K562 (cell line): ENCODE results near the gene SLC12A9. TPM values are rescaled to one million over a fixed set of nuclear protein-coding genes. Genes with fewer than 3 reads are reported as not detected.
A peak's percentile ranks its signal among the peaks of the same experiment; 100 is the strongest.

Experiments used
- CBFA2T2 ChIP-seq: fragments of 450-650 bp; conservative IDR thresholded peaks from 2 replicates; pipeline ENCODE4 v1.6.1; 2017; ENCODE audit warnings: mild to moderate bottlenecking
- COPS2 ChIP-seq: fragments of 450-650 bp; conservative IDR thresholded peaks from 2 replicates; pipeline ENCODE4 v1.6.1; 2016; ENCODE audit warnings: mild to moderate bottlenecking, moderate library complexity
- FOXJ3 ChIP-seq: sonication (generic); formaldehyde crosslinking; IDR thresholded peaks from 2 replicates; pipeline ENCODE4 v1.4.0; 2020; ENCODE audit warnings: mild to moderate bottlenecking, missing genetic modification reagents
- FOXP1 ChIP-seq: sonication (generic); formaldehyde crosslinking; IDR thresholded peaks from 2 replicates; pipeline ENCODE4 v1.8.0; 2022; ENCODE audit warnings: mild to moderate bottlenecking, missing genetic modification reagents
- ILK ChIP-seq: fragments of 450-650 bp; IDR thresholded peaks from 2 replicates; pipeline ENCODE4 v1.6.1; 2016; ENCODE audit warnings: missing genetic modification characterization, low read depth, mild to moderate bottlenecking, missing compliant biosample characterization, moderate library complexity, borderline replicate concordance
- POLR3A ChIP-seq: IDR thresholded peaks from 2 replicates; pipeline ENCODE4 v1.6.1; 2011; ENCODE audit warnings: borderline replicate concordance, mild to moderate bottlenecking, moderate library complexity; ENCODE audit not compliant: insufficient read length, insufficient read depth; ENCODE audit errors: extremely low read depth
- SRF ChIP-seq, 2 experiments: fragments of 250-450, 450-650 bp in 1 of 2; sonication (Bioruptor Pico) in 1 of 2; sonication (generic) in 1 of 2; formaldehyde crosslinking; IDR thresholded peaks; 2 replicates each; pipeline versions ENCODE4 v1.5.0 to v1.5.1; 2020 to 2022; ENCODE audit warnings: mild to moderate bottlenecking in 1 of 2, missing genetic modification reagents in 1 of 2
- TEAD4 ChIP-seq, 2 experiments: sonication (generic) in 1 of 2; formaldehyde crosslinking in 1 of 2; IDR thresholded peaks; 2 replicates each; pipeline versions ENCODE4 v1.6.1 to v1.8.0; 2012 to 2022; ENCODE audit warnings: borderline replicate concordance in 1 of 2, inconsistent platforms in 1 of 2, low read length in 1 of 2, mild to moderate bottlenecking in 1 of 2, missing genetic modification reagents in 1 of 2
- ZNF12 ChIP-seq: sonication (generic); formaldehyde crosslinking; IDR thresholded peaks from 2 replicates; pipeline ENCODE4 v1.4.0; 2020; ENCODE audit warnings: mild to moderate bottlenecking, missing genetic modification reagents
- ZNF217 ChIP-seq: sonication (generic); formaldehyde crosslinking; IDR thresholded peaks from 2 replicates; pipeline ENCODE4 v1.8.0; 2022; ENCODE audit warnings: mild to moderate bottlenecking, missing genetic modification reagents
- ZNF408 ChIP-seq: fragments of 250-450 bp; sonication (Bioruptor Pico); IDR thresholded peaks from 2 replicates; pipeline ENCODE4 v1.4.0; 2020; ENCODE audit warnings: low read depth, mild to moderate bottlenecking, moderate library complexity
- ZNF589 ChIP-seq: fragments of 200-800 bp; sonication (Bioruptor generic); IDR thresholded peaks from 2 replicates; pipeline ENCODE4 v1.6.1; 2016; ENCODE audit warnings: low read depth, missing genetic modification characterization, missing compliant biosample characterization
- ZNF707 ChIP-seq: fragments of 250-450 bp; sonication (Bioruptor Pico); conservative IDR thresholded peaks from 2 replicates; pipeline ENCODE4 v1.8.0; 2022; ENCODE audit warnings: inconsistent platforms, mild to moderate bottlenecking, moderate library complexity
- polyA plus RNA-seq, 8 experiments: library from polyadenylated mRNA; depleted of rRNA in 4 of 8; stranded (reverse) in 5 of 8; unstranded in 3 of 8; fragments of >200 nt; fragmentation: Nextera tagmentation in 2 of 8; fragmentation: Illumina TruSeq in 1 of 8; extraction: Ambion mirVana in 2 of 8; extraction: Trizol in 1 of 8; gene quantifications; 2 replicates each; pipeline versions ENCODE4 v1.2.1 to v1.2.3, GENCODE V29; 2011 to 2014; ENCODE audit warnings: inconsistent platforms in 1 of 8, missing spikeins in 1 of 8
- total RNA-seq, 7 experiments: library from RNA; depleted of rRNA in 6 of 7; stranded (reverse); fragments of >200 nt in 6 of 7; fragmentation: Illumina TruSeq in 2 of 7; extraction: Trizol in 2 of 7; gene quantifications; 2 replicates each; pipeline versions ENCODE4 v1.2.1 to v1.2.3, GENCODE V29; 2011 to 2021; ENCODE audit warnings: low replicate concordance in 1 of 7
- TF ChIP-seq, protein P1 (sequence below): fragments of 450-650 bp; IDR thresholded peaks from 2 replicates; pipeline ENCODE4 v1.6.1; 2017; ENCODE audit warnings: mild to moderate bottlenecking, moderate library complexity
- TF ChIP-seq, protein P2 (sequence below): sonication (generic); formaldehyde crosslinking; IDR thresholded peaks from 2 replicates; pipeline ENCODE4 v1.8.0; 2022; ENCODE audit warnings: mild to moderate bottlenecking, missing genetic modification reagents
- TF ChIP-seq, protein P3 (sequence below): fragments of 250-450 bp; sonication (Bioruptor Pico); IDR thresholded peaks from 2 replicates; pipeline ENCODE4 v1.4.0; 2020
- TF ChIP-seq, protein P4 (sequence below): fragments of 150-350 bp; conservative IDR thresholded peaks from 2 replicates; pipeline ENCODE4 v1.6.1; 2014; ENCODE audit warnings: low read length
- TF ChIP-seq, protein P5 (sequence below): sonication (generic); formaldehyde crosslinking; IDR thresholded peaks from 2 replicates; pipeline ENCODE4 v1.8.0; 2022; ENCODE audit warnings: missing genetic modification reagents, mild to moderate bottlenecking, moderate library complexity, borderline replicate concordance
- TF ChIP-seq, protein P6 (sequence below): sonication (generic); formaldehyde crosslinking; IDR thresholded peaks from 2 replicates; pipeline ENCODE4 v1.8.0; 2022; ENCODE audit warnings: missing genetic modification reagents, mild to moderate bottlenecking, borderline replicate concordance

The SLC12A9 gene
- total and polyA plus RNA-seq, 9 of the 15 experiments (the other 6 are each of a cell fraction or from before 2014, with no cell fraction given) = 0.06 to 20.2 (median 10.7) TPM

DNA sequence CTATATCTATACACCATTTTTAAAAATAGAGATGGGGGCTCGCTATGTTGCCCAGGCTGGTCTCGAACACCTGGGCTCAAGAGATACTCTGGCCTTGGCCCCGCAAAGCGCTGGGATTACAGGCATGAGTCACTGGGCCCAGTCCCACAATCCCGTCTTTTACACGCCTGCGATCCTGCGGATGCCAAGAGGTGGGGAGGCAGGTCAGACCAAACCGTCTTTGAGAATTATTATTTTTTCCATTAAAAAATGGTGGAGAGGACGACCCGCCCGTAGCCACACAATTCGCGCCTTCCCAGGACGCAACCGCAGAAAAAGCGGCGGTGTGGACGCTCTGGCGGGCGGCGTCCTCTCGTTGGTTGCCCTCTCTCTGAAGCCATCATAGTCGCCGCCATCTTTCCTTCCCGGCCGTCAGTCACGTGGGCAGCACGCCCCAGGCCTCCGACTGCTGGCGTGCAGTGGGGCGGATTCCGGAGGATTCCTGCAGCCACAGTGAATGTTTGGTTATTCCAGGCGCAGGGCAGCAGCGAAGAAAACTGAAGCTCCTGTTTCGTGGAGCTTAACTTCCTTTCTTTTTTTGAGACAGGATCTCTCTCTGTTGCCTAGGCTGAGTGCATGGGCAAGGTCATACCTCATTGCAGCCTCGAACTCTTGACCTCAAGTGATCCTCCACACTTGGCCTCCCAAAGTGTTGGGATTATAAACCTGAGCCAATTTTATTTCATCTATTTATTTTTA, 15.2 kb upstream of the SLC12A9 start (continued):
- TF ChIP-seq, protein P1, sequence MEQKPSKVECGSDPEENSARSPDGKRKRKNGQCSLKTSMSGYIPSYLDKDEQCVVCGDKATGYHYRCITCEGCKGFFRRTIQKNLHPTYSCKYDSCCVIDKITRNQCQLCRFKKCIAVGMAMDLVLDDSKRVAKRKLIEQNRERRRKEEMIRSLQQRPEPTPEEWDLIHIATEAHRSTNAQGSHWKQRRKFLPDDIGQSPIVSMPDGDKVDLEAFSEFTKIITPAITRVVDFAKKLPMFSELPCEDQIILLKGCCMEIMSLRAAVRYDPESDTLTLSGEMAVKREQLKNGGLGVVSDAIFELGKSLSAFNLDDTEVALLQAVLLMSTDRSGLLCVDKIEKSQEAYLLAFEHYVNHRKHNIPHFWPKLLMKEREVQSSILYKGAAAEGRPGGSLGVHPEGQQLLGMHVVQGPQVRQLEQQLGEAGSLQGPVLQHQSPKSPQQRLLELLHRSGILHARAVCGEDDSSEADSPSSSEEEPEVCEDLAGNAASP = no peak
- TF ChIP-seq FOXP1 (CRISPR knock-in tag) (no peak), TEAD4 (IDR thresholded peaks at IDR 0.05; ENCODE audit: low read length) (no peak), TEAD4 (CRISPR knock-in tag; IDR thresholded peaks at IDR 0.05; ENCODE audit: borderline replicate concordance) (no peak), CBFA2T2 (peak; percentile 85), ZNF217 (CRISPR knock-in tag) (no peak), COPS2 (no peak), FOXJ3 (CRISPR knock-in tag) (no peak), POLR3A (no peak), ILK (tag) (no peak), ZNF707 (no peak), ZNF408 (CRISPR knock-in tag) (no peak), SRF (CRISPR knock-in tag; IDR thresholded peaks at IDR 0.05) (no peak), ZNF589 (CRISPR knock-in tag) (no peak; the same call in 1 of the 2 replicates), ZNF12 (CRISPR knock-in tag) (no peak)
- TF ChIP-seq, protein P2, sequence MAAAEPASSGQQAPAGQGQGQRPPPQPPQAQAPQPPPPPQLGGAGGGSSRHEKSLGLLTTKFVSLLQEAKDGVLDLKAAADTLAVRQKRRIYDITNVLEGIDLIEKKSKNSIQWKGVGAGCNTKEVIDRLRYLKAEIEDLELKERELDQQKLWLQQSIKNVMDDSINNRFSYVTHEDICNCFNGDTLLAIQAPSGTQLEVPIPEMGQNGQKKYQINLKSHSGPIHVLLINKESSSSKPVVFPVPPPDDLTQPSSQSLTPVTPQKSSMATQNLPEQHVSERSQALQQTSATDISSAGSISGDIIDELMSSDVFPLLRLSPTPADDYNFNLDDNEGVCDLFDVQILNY (CRISPR knock-in tag) = 0 out of 2 replicates have a peak, but pooled peaks have one; percentile 50
- TF ChIP-seq, protein P3, sequence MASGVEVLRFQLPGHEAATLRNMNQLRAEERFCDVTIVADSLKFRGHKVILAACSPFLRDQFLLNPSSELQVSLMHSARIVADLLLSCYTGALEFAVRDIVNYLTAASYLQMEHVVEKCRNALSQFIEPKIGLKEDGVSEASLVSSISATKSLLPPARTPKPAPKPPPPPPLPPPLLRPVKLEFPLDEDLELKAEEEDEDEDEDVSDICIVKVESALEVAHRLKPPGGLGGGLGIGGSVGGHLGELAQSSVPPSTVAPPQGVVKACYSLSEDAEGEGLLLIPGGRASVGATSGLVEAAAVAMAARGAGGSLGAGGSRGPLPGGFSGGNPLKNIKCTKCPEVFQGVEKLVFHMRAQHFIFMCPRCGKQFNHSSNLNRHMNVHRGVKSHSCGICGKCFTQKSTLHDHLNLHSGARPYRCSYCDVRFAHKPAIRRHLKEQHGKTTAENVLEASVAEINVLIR (CRISPR knock-in tag) = no peak
- TF ChIP-seq, protein P4, sequence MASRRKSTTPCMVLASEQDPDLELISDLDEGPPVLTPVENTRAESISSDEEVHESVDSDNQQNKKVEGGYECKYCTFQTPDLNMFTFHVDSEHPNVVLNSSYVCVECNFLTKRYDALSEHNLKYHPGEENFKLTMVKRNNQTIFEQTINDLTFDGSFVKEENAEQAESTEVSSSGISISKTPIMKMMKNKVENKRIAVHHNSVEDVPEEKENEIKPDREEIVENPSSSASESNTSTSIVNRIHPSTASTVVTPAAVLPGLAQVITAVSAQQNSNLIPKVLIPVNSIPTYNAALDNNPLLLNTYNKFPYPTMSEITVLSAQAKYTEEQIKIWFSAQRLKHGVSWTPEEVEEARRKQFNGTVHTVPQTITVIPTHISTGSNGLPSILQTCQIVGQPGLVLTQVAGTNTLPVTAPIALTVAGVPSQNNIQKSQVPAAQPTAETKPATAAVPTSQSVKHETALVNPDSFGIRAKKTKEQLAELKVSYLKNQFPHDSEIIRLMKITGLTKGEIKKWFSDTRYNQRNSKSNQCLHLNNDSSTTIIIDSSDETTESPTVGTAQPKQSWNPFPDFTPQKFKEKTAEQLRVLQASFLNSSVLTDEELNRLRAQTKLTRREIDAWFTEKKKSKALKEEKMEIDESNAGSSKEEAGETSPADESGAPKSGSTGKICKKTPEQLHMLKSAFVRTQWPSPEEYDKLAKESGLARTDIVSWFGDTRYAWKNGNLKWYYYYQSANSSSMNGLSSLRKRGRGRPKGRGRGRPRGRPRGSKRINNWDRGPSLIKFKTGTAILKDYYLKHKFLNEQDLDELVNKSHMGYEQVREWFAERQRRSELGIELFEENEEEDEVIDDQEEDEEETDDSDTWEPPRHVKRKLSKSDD = no peak
- TF ChIP-seq, protein P5, sequence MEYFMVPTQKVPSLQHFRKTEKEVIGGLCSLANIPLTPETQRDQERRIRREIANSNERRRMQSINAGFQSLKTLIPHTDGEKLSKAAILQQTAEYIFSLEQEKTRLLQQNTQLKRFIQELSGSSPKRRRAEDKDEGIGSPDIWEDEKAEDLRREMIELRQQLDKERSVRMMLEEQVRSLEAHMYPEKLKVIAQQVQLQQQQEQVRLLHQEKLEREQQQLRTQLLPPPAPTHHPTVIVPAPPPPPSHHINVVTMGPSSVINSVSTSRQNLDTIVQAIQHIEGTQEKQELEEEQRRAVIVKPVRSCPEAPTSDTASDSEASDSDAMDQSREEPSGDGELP (CRISPR knock-in tag) = peak; percentile 89
- TF ChIP-seq, protein P6, sequence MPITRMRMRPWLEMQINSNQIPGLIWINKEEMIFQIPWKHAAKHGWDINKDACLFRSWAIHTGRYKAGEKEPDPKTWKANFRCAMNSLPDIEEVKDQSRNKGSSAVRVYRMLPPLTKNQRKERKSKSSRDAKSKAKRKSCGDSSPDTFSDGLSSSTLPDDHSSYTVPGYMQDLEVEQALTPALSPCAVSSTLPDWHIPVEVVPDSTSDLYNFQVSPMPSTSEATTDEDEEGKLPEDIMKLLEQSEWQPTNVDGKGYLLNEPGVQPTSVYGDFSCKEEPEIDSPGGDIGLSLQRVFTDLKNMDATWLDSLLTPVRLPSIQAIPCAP (CRISPR knock-in tag) = no peak
